ENCODE measurements around the gene SLC35G2.
"Not testable (repeated sequence)": the region's sequence is repeated elsewhere in the genome, so short reads cannot be mapped to it uniquely, and the experiment has no call there.

SLC35G2 gene

GRCh38 chr3:136818769-136819391 is at the start of gene SLC35G2:
Gene SLC35G2, plus strand, starts transcription at chr3:136819126. Its CDS starts 35,335 bp downstream, at chr3:136854461.
- peak; percentile 35 for DNase-seq

- no peak for DNase-seq
Measured at GRCh38 chr3:136772709-136773108, 46.2 kb upstream of the SLC35G2 start.

- no peak for DNase-seq
Measured at GRCh38 chr3:136778865-136779264, 40.1 kb upstream of the SLC35G2 start.

- no peak for DNase-seq
Measured at GRCh38 chr3:136780741-136781140, 38.2 kb upstream of the SLC35G2 start.

- no peak for DNase-seq
Measured at GRCh38 chr3:136783708-136784191, 35.2 kb upstream of the SLC35G2 start.

- peak; percentile 2 for DNase-seq
Measured at GRCh38 chr3:136787349-136787748, 31.6 kb upstream of the SLC35G2 start.

GRCh38 chr3:136788154-136788553 is 30.8 kb upstream of the SLC35G2 start:
- no peak for DNase-seq

- no peak for DNase-seq
Measured at GRCh38 chr3:136789976-136790375, 28.9 kb upstream of the SLC35G2 start.

- no peak for DNase-seq
Measured at GRCh38 chr3:136790786-136791185, 28.1 kb upstream of the SLC35G2 start.

GRCh38 chr3:136792556-136793330 is 26.2 kb upstream of the SLC35G2 start:
- no peak for DNase-seq

- DNase-seq: not testable (repeated sequence)
Measured at GRCh38 chr3:136801146-136801545, 17.8 kb upstream of the SLC35G2 start.

GRCh38 chr3:136802481-136802996 is 16.4 kb upstream of the SLC35G2 start:
- DNase-seq: no peak

GRCh38 chr3:136804141-136804540 is 14.8 kb upstream of the SLC35G2 start:
- DNase-seq: no peak

- no peak for DNase-seq
Measured at GRCh38 chr3:136804813-136805212, 14.1 kb upstream of the SLC35G2 start.

- no peak for DNase-seq
Measured at GRCh38 chr3:136805795-136806194, 13.1 kb upstream of the SLC35G2 start.

- DNase-seq: no peak
Measured at GRCh38 chr3:136811701-136812100, 7.2 kb upstream of the SLC35G2 start.

GRCh38 chr3:136817448-136817847 is 1.5 kb upstream of the SLC35G2 start:
- no peak for DNase-seq

- peak; percentile 22 for DNase-seq
Measured at GRCh38 chr3:136818191-136818768, 646 bp upstream of the SLC35G2 start.

GRCh38 chr3:136819392-136819730 is 435 bp downstream of the SLC35G2 start:
- peak; percentile 20 for DNase-seq

- peak; percentile 18 for DNase-seq
Measured at GRCh38 chr3:136819731-136820679, 1.1 kb downstream of the SLC35G2 start.

- DNase-seq: no peak
Measured at GRCh38 chr3:136831461-136831860, 12.5 kb downstream of the SLC35G2 start.

- no peak for DNase-seq
Measured at GRCh38 chr3:136835089-136835812, 16.3 kb downstream of the SLC35G2 start.

All from stimulated activated CD4-positive, alpha-beta T cell treated with anti-CD3 and anti-CD28 coated beads, Interleukin-4, amount 100 ng/mL, for 1 hour (primary cell).